Colonic mucosa (tissue), 4 donors: ENCODE measurements around the gene BRSK2. TPM values are rescaled to one million over a fixed set of nuclear protein-coding genes. Genes with fewer than 3 reads are reported as not detected.

Experiments used
- DNase-seq: peaks from one replicate; pipeline ENCODE4 v3.0.0-alpha.2; 2020
- H3K27ac ChIP-seq: fragments of 200-600 bp; one replicate; pipeline ENCODE4 v1.8.0; 2021
- H3K27me3 ChIP-seq: fragments of 200-600 bp; one replicate; pipeline ENCODE4 v1.8.0; 2021
- H3K36me3 ChIP-seq: fragments of 200-600 bp; one replicate; pipeline ENCODE4 v1.8.0; 2021
- H3K4me1 ChIP-seq: fragments of 200-600 bp; one replicate; pipeline ENCODE4 v1.8.0; 2021; ENCODE audit warnings: mild to moderate bottlenecking
- H3K4me3 ChIP-seq: fragments of 200-600 bp; one replicate; pipeline ENCODE4 v1.8.0; 2021
- H3K9ac ChIP-seq, 2 donors: one replicate each; pipeline ENCODE4 v1.7.0; 2013; ENCODE audit warnings: control low read depth in 2 of 2, low read depth in 2 of 2, low read length in 2 of 2
- H3K9me3 ChIP-seq: fragments of 200-600 bp; one replicate; pipeline ENCODE4 v1.8.0; 2021
- intact Hi-C: fragments of 100-400 bp; cut with DNase I; formaldehyde crosslinking; loops from one replicate; pipeline ENCODE4 v1.14.1; 2022
- total RNA-seq, 2 donors: library from RNA; stranded (reverse); fragmentation: NEBNext Ultra II Directional in 1 of 2; extraction: Animal tissue kit (Norgen Biotek cat#: 25700) in 1 of 2; gene quantifications; one replicate each; pipeline ENCODE4 v1.2.1, GENCODE V29; 2021
- TF ChIP-seq, protein P1 (sequence below): fragments of 200-600 bp; IDR thresholded peaks from one replicate; pipeline ENCODE4 v1.8.0; 2022; ENCODE audit warnings: antibody characterized with exemption, mild to moderate bottlenecking
- donor health status: healthy.
- donor health status: DM: no; HTN: no; CAD: no.
- donor health status: DM: no; HTN: no; CAD: no.

The BRSK2 gene
- total RNA-seq, 2 donors from 2014 or later: 0.52 to 1.2 TPM

DNA sequence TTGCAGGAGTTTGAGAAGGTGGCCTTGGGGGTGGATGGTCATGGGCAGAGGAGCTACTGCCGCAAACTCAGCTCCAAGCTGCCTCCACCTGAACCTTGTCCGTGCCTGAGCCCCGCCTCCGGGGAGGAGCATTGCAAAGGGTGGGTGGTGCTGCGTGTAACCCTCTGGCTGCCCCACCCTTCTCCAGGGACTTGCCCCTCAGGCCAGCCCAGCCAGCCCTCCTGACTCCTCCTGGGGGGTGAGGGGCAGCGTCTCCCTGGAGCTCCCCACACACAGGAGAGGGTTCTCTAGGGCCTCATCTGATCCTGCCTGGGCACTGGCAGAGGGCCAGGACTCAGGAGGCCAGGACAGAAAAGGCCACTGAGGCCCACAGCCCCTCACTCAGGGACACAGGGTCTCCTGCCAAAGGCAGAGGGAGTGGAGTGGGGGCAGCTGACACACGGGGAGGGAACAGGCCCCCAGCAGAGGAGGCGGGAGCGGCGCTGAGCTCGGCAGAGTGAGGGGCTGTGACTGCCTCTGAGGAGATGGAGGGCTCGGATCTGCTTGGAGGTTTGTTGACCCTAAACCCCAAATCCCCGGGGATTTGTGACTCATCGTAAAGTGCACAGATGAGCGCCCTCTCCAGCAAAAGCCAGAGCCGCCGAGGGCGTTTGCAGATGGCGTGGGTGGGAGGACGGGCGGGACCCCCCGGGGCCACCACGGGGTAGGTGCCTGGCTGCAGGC is 12.8 kb downstream of the BRSK2 start:
- Histone ChIP-seq H3K4me3 (no peak overlapping the region), H3K9ac (no peak overlapping the region), H3K27ac (no peak overlapping the region), H3K36me3 (no peaks in the 10 kb centered on the region), H3K27me3 (no peaks in the 10 kb centered on the region), H3K9me3 (no peaks in the 10 kb centered on the region), H3K4me1 (no peaks in the 10 kb centered on the region)
- intact Hi-C loops: no loop called here
- TF ChIP-seq, protein P1, sequence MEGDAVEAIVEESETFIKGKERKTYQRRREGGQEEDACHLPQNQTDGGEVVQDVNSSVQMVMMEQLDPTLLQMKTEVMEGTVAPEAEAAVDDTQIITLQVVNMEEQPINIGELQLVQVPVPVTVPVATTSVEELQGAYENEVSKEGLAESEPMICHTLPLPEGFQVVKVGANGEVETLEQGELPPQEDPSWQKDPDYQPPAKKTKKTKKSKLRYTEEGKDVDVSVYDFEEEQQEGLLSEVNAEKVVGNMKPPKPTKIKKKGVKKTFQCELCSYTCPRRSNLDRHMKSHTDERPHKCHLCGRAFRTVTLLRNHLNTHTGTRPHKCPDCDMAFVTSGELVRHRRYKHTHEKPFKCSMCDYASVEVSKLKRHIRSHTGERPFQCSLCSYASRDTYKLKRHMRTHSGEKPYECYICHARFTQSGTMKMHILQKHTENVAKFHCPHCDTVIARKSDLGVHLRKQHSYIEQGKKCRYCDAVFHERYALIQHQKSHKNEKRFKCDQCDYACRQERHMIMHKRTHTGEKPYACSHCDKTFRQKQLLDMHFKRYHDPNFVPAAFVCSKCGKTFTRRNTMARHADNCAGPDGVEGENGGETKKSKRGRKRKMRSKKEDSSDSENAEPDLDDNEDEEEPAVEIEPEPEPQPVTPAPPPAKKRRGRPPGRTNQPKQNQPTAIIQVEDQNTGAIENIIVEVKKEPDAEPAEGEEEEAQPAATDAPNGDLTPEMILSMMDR: no peak
- no peak for DNase-seq

DNA sequence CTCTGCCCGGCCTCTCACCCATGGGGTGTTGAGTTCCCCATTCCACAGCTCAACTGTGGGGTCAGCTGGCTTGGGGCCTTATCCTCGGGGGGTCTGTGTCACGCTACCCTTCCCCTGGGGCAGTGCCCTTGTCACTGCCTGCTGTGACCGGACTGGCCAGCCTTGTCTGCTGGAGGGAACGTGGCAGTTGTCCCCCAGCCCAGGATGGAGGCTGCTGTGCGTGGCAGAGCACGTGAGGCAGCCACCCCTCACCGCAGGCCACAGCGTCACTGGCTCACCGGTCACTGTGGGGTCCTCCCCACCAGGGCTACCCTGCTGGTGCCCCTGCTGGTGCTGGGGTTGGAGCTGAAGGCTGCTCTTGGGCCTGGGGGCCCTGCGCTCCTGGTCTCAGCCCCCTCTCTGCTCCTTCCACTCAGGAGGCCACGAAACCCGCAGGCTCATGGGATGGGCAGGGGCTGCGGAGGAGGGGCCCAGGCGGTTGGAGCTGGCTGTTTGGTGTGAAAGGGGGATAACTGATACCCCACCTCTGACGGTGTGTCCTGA is 13.4 kb downstream of the BRSK2 start:
- TF ChIP-seq, protein P1: no peak
- intact Hi-C loops: no loop called here
- Histone ChIP-seq H3K9me3 (no peaks in the 10 kb centered on the region), H3K27me3 (no peaks in the 10 kb centered on the region), H3K27ac (no peak overlapping the region), H3K9ac (no peak overlapping the region), H3K4me3 (no peak overlapping the region), H3K36me3 (no peaks in the 10 kb centered on the region), H3K4me1 (no peaks in the 10 kb centered on the region)
- no peak for DNase-seq

DNA sequence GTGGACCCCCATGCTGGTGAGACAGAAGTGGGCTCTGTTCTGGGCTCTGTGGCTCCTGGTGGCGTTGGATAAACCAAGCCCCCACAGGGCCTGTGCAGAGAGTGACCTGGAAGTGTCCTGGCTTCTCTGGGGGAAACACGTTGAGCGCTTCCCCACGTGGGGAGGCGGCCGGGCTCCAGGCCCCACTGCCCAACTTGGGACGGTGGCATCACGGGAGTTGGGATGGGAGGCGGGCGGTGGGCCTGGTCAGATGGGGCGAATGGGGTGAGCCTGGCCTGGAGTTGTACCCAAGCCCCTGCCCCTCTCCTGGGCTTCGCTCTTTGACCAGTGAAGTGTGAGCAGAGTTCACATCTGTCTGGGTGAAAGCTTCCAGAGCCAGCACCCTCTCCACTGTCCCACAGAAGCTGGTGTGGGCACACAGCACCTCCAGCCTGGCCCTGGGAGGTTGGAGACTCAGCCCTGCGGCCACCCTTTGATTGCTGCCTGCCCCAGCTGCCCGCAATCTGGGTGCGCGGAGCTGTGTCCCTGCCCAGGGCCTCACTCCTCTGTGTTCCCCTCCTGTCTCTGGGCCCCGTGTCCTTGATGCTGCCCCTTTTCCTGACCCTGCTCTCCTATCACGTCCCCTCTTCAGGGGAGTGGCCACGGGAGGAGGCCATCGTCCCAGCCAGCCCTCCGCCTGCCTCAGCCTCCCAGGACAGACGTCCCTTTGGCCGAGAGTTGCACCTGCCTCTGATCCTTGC is 14.2 kb downstream of the BRSK2 start:
- no peak overlapping the region for H3K4me3 ChIP-seq
- intact Hi-C loops: no loop called here
- no peaks in the 10 kb centered on the region for H3K27me3 ChIP-seq
- H3K36me3 ChIP-seq: no peaks in the 10 kb centered on the region
- H3K4me1 ChIP-seq: no peaks in the 10 kb centered on the region
- TF ChIP-seq, protein P1: no peak
- no peaks in the 10 kb centered on the region for H3K9me3 ChIP-seq
- no peak overlapping the region for H3K27ac ChIP-seq
- DNase-seq: no peak
- H3K9ac ChIP-seq: no peak overlapping the region

DNA sequence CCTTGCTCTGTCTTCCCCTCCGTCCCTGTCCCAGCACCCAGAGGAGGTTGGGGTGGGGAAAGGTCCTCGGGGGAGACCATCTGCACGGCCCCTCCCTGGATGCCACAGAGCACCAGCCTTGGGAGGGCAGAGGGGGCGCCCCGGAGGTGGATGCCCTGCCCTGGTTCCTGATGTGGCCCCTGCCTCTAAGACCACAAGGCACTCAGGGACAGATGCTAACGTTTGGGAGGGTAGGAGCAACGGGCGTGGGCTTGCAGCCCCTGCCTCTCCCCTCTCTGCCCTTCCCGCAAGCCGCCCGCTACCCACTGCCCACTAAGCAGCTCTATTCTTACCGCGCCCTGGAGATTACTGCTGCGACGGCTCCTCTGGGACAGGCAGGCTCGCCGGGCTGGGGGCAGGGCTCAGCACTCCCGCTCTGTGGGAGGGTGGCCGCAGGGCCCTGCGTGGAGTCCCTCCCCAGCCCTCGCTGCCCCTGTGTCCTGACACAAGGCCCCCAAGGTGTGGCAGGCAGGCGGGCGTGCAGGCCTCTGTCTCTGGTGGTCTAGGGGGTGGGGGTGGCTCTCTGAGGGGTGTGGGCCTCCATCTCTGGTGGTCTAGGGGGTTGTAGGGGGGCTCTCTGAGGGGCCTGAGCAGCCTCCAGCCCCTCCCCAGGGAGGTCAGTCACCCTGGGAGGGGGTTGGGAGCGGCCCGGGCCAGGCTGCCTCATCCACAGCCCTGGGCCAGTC is 14.9 kb downstream of the BRSK2 start:
- intact Hi-C loops: no loop called here
- no peaks in the 10 kb centered on the region for H3K27me3 ChIP-seq
- DNase-seq: no peak
- H3K4me1 ChIP-seq: no peaks in the 10 kb centered on the region
- no peaks in the 10 kb centered on the region for H3K36me3 ChIP-seq
- H3K27ac ChIP-seq: no peak overlapping the region
- TF ChIP-seq, protein P1: no peak
- no peak overlapping the region for H3K4me3 ChIP-seq
- no peaks in the 10 kb centered on the region for H3K9me3 ChIP-seq
- no peak overlapping the region for H3K9ac ChIP-seq

DNA sequence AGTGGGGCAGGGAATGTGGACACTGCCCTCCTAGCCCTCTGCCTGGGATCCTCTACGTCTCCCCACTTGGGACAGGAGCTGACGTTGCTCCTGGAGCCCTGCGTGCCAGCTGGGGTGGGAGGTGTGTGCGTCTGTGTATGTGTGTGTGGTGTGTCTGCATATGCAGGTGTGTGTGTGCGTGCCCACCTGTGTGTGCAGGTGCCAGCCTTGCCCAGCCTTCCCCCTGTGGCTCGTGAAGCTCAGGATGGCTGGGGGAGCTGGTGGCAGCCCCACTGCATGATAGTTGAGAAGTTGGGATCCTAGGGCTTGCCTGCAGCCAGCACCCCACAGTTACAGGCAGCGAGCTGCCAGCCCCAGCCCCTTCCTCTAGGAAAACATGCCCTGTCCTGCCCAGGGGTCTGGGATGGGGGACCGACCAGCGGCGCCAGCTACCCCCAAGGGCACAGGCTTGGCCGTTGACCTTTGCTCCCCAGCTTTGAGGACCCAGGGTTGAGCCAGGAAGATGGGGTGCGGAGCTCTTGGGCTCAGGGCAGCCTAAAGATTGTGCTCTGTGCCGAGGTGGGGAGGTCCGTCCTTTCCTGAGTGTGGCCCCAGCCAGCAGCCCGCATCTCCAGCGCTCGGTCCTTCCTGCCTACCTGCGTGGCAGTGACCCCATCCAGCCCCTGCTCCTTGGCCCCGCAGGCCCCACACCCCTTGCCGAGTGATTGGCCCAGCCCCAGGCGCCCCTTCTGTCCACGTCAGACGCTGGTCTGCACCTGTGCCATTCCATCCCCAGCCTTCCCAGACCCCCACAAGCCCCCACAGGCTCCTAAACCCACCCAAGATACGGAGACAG is 15.7 kb downstream of the BRSK2 start:
- Histone ChIP-seq H3K4me3 (no peak overlapping the region), H3K27ac (no peak overlapping the region), H3K27me3 (no peaks in the 10 kb centered on the region), H3K9me3 (no peaks in the 10 kb centered on the region), H3K36me3 (no peaks in the 10 kb centered on the region), H3K4me1 (no peaks in the 10 kb centered on the region), H3K9ac (no peak overlapping the region)
- intact Hi-C loops: no loop called here
- TF ChIP-seq, protein P1: no peak
- no peak for DNase-seq
